ENCODE results near the gene PALM. TPM values are rescaled to one million over a fixed set of nuclear protein-coding genes. Genes with fewer than 3 reads are reported as not detected.
A peak's percentile ranks its signal among the peaks of the same experiment; 100 is the strongest.

Gene PALM
- total and polyA plus RNA-seq, 7 experiments from 2014 or later, result 1.0 TPM; not detected in 6

- Histone ChIP-seq H3K4me1 (ENCODE audit: control insufficient read depth in 2 of 2, insufficient read depth in 2 of 2, low read length in 2 of 2) (no peaks in the 10 kb centered on the region), H3K27ac (ENCODE audit: low read depth, low read length) (no peak overlapping the region), H3K27me3 (ENCODE audit: control insufficient read depth in 2 of 2, insufficient read depth in 2 of 2, low read length in 2 of 2) (no peaks in the 10 kb centered on the region), H3K36me3 (ENCODE audit: control insufficient read depth in 2 of 3, insufficient read depth in 3 of 3, low read length in 3 of 3) (no peaks in the 10 kb centered on the region), H3K4me3 (ENCODE audit: low read length) (no peak overlapping the region), H3K9me3 (ENCODE audit: control insufficient read depth in 2 of 3, low read length in 3 of 3) (no peaks in the 10 kb centered on the region)
- Mint-ChIP-seq H3K36me3 (no peaks in the 10 kb centered on the region), H3K4me3 (no peak overlapping the region), H3K4me1 (peaks cover 0 to 10% (median 5%) of the 10 kb centered on the region in 7 donors), H3K9me3 (no peaks in the 10 kb centered on the region), H3K27ac (no peak overlapping the region), H3K27me3 (no peaks in the 10 kb centered on the region)
- no peak for ATAC-seq
- intact Hi-C loops (cut with micrococcal nuclease), result loop anchor here (5.0 kb wide), 2 partner anchors 48 to 143 kb away; partner anchors contain the start of gene HCN2 (in 1 of the 2)
- ChIA-PET CTCF (no interaction called here), POLR2A (no interaction called here)
- no peak for DNase-seq
Observed at GRCh38 chr19:729965-730668, 21.4 kb downstream of the PALM start.

DNA sequence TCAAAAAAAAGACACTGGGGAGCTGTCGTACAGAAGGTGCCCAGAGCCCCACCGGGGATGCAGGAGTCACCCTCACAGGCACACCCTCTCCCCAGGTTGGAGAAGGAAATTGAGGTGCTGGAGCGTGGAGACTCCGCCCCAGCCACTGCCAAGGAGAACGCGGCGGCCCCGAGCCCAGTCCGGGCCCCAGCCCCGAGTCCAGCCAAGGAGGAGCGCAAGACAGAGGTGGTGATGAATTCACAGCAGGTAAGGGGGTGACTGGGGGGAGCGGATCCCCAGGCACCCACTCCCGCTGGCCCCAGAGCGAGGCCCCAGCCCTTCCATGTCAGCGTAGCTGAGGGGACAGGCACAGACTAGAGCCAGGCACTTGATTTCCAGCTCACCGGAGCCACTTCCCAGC lies 22.3 kb downstream of the PALM start:
- ChIA-PET POLR2A (no interaction called here), CTCF (no interaction called here)
- Histone ChIP-seq H3K4me3 (ENCODE audit: low read length) (no peak overlapping the region), H3K36me3 (ENCODE audit: control insufficient read depth in 2 of 3, insufficient read depth in 3 of 3, low read length in 3 of 3) (no peaks in the 10 kb centered on the region), H3K9me3 (ENCODE audit: control insufficient read depth in 2 of 3, low read length in 3 of 3) (no peaks in the 10 kb centered on the region), H3K27me3 (ENCODE audit: control insufficient read depth in 2 of 2, insufficient read depth in 2 of 2, low read length in 2 of 2) (no peaks in the 10 kb centered on the region), H3K4me1 (ENCODE audit: control insufficient read depth in 2 of 2, insufficient read depth in 2 of 2, low read length in 2 of 2) (no peaks in the 10 kb centered on the region), H3K27ac (ENCODE audit: low read depth, low read length) (no peak overlapping the region)
- no peak for ATAC-seq
- Mint-ChIP-seq H3K27ac (no peak overlapping the region), H3K4me3 (no peak overlapping the region), H3K36me3 (no peaks in the 10 kb centered on the region), H3K27me3 (no peaks in the 10 kb centered on the region), H3K4me1 (peaks cover 0 to 10% (median 5%) of the 10 kb centered on the region in 7 donors), H3K9me3 (no peaks in the 10 kb centered on the region)
- DNase-seq, result no peak
- intact Hi-C loops (cut with micrococcal nuclease), result loop anchor here (5.0 kb wide), 2 partner anchors 49 to 144 kb away; partner anchors contain the start of gene HCN2 (in 1 of the 2)

DNA sequence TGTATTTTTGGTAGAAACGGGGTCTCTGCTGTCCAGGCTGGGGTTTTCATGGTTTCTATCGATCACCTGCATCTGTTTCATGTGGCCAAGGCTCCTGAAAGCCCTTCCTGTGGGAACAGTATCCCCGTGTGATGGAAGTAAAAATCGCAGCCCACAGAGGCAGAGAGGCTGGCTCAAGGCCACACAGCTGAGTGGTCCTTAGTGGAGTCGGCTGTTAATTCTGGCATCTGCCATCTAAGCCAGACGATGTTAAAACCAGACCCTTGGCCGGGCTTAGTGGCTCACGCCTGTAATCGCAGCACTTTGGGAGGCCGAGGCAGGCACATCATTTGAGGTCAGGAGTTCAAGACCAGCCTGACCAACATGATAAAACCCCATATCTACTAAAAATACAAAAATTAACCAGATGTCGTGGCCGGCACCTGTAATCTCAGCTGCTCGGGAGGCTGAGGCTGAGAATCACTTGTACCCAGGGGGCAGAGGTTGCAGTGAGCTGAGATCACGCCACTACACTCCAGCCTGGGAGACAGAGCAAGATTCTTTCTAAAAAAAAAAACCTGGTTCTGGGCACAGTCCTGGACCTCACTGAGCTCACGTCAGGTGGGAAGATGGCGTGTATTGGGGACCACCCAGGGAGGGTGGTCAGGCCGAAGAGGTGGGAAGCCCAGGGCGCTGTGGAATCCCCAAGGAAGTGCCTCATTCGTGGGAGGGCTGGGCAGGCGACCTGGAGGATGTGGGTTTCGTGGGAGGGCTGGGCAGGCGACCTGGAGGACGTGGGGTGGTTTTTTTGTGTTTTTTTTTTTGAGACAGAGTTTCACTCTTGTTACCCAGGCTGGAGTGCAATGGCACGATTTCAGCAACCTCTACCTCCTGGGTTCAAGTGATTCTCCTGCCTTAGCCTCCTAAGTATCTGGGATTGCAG lies 23.7 kb downstream of the PALM start:
- ATAC-seq, result no peak

DNA sequence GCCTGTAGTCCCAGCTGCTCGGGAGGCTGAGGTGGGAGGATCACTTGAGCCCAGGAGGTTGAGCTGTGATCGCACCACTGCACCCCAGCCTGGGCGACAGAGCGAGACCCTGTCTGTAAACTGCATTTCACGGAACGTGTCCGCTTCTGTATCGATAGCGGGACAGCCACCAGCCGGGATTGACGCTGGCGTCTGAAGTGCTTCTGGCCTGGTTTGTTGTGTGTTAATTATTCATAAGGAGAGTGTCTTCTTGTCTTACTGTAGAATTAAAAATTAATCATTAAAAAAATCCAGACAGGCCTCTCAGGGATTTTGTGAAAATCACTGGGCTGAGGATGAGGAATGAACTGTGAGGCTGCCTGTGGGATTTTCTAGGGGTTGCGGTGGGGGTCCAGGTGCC lies 26.0 kb downstream of the PALM start:
- H3K27ac ChIP-seq (ENCODE audit: low read depth, low read length), result no peak overlapping the region
- H3K27ac Mint-ChIP-seq, result peak overlapping the region in 1 of 9 donors; percentile 67

More for the DNA sequence above, 23.7 kb downstream of the PALM start:
- Histone ChIP-seq H3K4me1 (ENCODE audit: control insufficient read depth in 2 of 2, insufficient read depth in 2 of 2, low read length in 2 of 2) (no peaks in the 10 kb centered on the region), H3K36me3 (ENCODE audit: control insufficient read depth in 2 of 3, insufficient read depth in 3 of 3, low read length in 3 of 3) (no peaks in the 10 kb centered on the region), H3K4me3 (ENCODE audit: low read length) (no peak overlapping the region), H3K9me3 (ENCODE audit: control insufficient read depth in 2 of 3, low read length in 3 of 3) (no peaks in the 10 kb centered on the region), H3K27me3 (ENCODE audit: control insufficient read depth in 2 of 2, insufficient read depth in 2 of 2, low read length in 2 of 2) (no peaks in the 10 kb centered on the region), H3K27ac (ENCODE audit: low read depth, low read length) (no peak overlapping the region)
- ChIA-PET POLR2A (interaction anchor here (0.8 kb wide), 1 partner anchor 64 kb away, joined by 8 read pairs; no protein-coding TSS in a partner anchor), CTCF (interaction anchor here (0.6 to 1.2 kb wide), 3 partner anchors 19 to 148 kb away, joined by 3 to 6 read pairs (median 4); no protein-coding TSS in a partner anchor)
- Mint-ChIP-seq H3K27ac (no peak overlapping the region), H3K27me3 (no peaks in the 10 kb centered on the region), H3K36me3 (no peaks in the 10 kb centered on the region), H3K9me3 (peaks cover 0 to 2% (median 0%) of the 10 kb centered on the region in 11 donors), H3K4me1 (peaks cover 0 to 10% (median 5%) of the 10 kb centered on the region in 7 donors), H3K4me3 (no peak overlapping the region)
- intact Hi-C loops (cut with micrococcal nuclease), result loop anchor here (5.0 kb wide), 2 partner anchors 50 to 145 kb away; partner anchors contain the start of gene HCN2 (in 1 of the 2)
- no peak for DNase-seq

GRCh38 chr19:736125-736524 lies 27.4 kb downstream of the PALM start:
- H3K36me3 Mint-ChIP-seq, result no peaks in the 10 kb centered on the region
- peaks cover 0 to 8% (median 0%) of the 10 kb centered on the region in 5 donors for H3K27me3 Mint-ChIP-seq
- Histone ChIP-seq H3K27me3 (ENCODE audit: control insufficient read depth in 2 of 2, insufficient read depth in 2 of 2, low read length in 2 of 2) (no peaks in the 10 kb centered on the region), H3K36me3 (ENCODE audit: control insufficient read depth in 2 of 3, insufficient read depth in 3 of 3, low read length in 3 of 3) (no peaks in the 10 kb centered on the region), H3K4me1 (ENCODE audit: control insufficient read depth in 2 of 2, insufficient read depth in 2 of 2, low read length in 2 of 2) (no peaks in the 10 kb centered on the region), H3K9me3 (ENCODE audit: control insufficient read depth in 2 of 3, low read length in 3 of 3) (no peaks in the 10 kb centered on the region), H3K27ac (ENCODE audit: low read depth, low read length) (no peak overlapping the region), H3K4me3 (ENCODE audit: low read length) (no peak overlapping the region)
- peaks cover 0 to 10% (median 5%) of the 10 kb centered on the region in 7 donors for H3K4me1 Mint-ChIP-seq
- H3K27ac Mint-ChIP-seq, result no peak overlapping the region
- no peak overlapping the region for H3K4me3 Mint-ChIP-seq
- DNase-seq (no peak), ATAC-seq (no peak)
- peaks cover 0 to 2% (median 0%) of the 10 kb centered on the region in 11 donors for H3K9me3 Mint-ChIP-seq
- intact Hi-C loops (cut with micrococcal nuclease), result no loop called here
- ChIA-PET POLR2A (no interaction called here), CTCF (interaction anchor here (1.6 kb wide), 1 partner anchor 152 kb away, joined by 8 read pairs; no protein-coding TSS in a partner anchor)

More for the DNA sequence above, 26.0 kb downstream of the PALM start:
- intact Hi-C loops (cut with micrococcal nuclease), result loop anchor here (1.0 to 5.0 kb wide), 4 partner anchors 52 to 147 kb away; partner anchors contain the start of gene HCN2 (in 1 of the 2)
- Histone ChIP-seq H3K27me3 (ENCODE audit: control insufficient read depth in 2 of 2, insufficient read depth in 2 of 2, low read length in 2 of 2) (no peaks in the 10 kb centered on the region), H3K4me1 (ENCODE audit: control insufficient read depth in 2 of 2, insufficient read depth in 2 of 2, low read length in 2 of 2) (no peaks in the 10 kb centered on the region), H3K4me3 (ENCODE audit: low read length) (no peak overlapping the region), H3K36me3 (ENCODE audit: control insufficient read depth in 2 of 3, insufficient read depth in 3 of 3, low read length in 3 of 3) (no peaks in the 10 kb centered on the region), H3K9me3 (ENCODE audit: control insufficient read depth in 2 of 3, low read length in 3 of 3) (no peaks in the 10 kb centered on the region)
- H3K4me3 Mint-ChIP-seq, result no peak overlapping the region
- DNase-seq (no peak), ATAC-seq (no peak)
- CTCF ChIA-PET, result interaction anchor here (0.6 to 1.0 kb wide), 7 partner anchors 36 to 417 kb away, joined by 3 to 14 read pairs (median 5); partner anchors contain the start of gene RNF126
- H3K9me3 Mint-ChIP-seq, result peaks cover 0 to 2% (median 0%) of the 10 kb centered on the region in 11 donors
- peaks cover 0 to 8% (median 0%) of the 10 kb centered on the region in 5 donors for H3K27me3 Mint-ChIP-seq
- no peaks in the 10 kb centered on the region for H3K36me3 Mint-ChIP-seq
- H3K4me1 Mint-ChIP-seq, result peaks cover 0 to 10% (median 5%) of the 10 kb centered on the region in 7 donors
- POLR2A ChIA-PET, result interaction anchor here (1.0 kb wide), 2 partner anchors 74 to 148 kb away, joined by 3 to 4 read pairs; no protein-coding TSS in a partner anchor

GRCh38 chr19:737591-738093 lies 28.9 kb downstream of the PALM start:
- peaks cover 0 to 10% (median 5%) of the 10 kb centered on the region in 7 donors for H3K4me1 Mint-ChIP-seq
- peak; percentile 78 for ATAC-seq
- H3K36me3 ChIP-seq (ENCODE audit: control insufficient read depth in 2 of 3, insufficient read depth in 3 of 3, low read length in 3 of 3), result no peaks in the 10 kb centered on the region
- no peaks in the 10 kb centered on the region for H3K4me1 ChIP-seq (ENCODE audit: control insufficient read depth in 2 of 2, insufficient read depth in 2 of 2, low read length in 2 of 2)
- H3K9me3 ChIP-seq (ENCODE audit: control insufficient read depth in 2 of 3, low read length in 3 of 3), result no peaks in the 10 kb centered on the region
- H3K27me3 ChIP-seq (ENCODE audit: control insufficient read depth in 2 of 2, insufficient read depth in 2 of 2, low read length in 2 of 2), result no peaks in the 10 kb centered on the region
- peaks cover 0 to 3% (median 0%) of the 10 kb centered on the region in 11 donors for H3K9me3 Mint-ChIP-seq
- H3K4me3 Mint-ChIP-seq, result no peak overlapping the region
- POLR2A ChIA-PET, result no interaction called here
- no peak overlapping the region for H3K27ac ChIP-seq (ENCODE audit: low read depth, low read length)
- no peak overlapping the region for H3K27ac Mint-ChIP-seq
- DNase-seq, result peak; percentile 12 to 63 (median 47)
- intact Hi-C loops (cut with micrococcal nuclease), result no loop called here
- H3K27me3 Mint-ChIP-seq, result peaks cover 0 to 8% (median 0%) of the 10 kb centered on the region in 5 donors
- no peaks in the 10 kb centered on the region for H3K36me3 Mint-ChIP-seq
- no peak overlapping the region for H3K4me3 ChIP-seq (ENCODE audit: low read length)
- CTCF ChIA-PET, result interaction anchor here (0.8 to 1.6 kb wide), 2 partner anchors 9 to 153 kb away, joined by 3 to 8 read pairs; no protein-coding TSS in a partner anchor

Measured in naive thymus-derived CD4-positive, alpha-beta T cell (primary cell).